Measurements from ENCODE around the gene NXPE4. TPM values are rescaled to one million over a fixed set of nuclear protein-coding genes. Genes with fewer than 3 reads are reported as not detected.

Gene NXPE4
- total RNA-seq = not detected

DNA sequence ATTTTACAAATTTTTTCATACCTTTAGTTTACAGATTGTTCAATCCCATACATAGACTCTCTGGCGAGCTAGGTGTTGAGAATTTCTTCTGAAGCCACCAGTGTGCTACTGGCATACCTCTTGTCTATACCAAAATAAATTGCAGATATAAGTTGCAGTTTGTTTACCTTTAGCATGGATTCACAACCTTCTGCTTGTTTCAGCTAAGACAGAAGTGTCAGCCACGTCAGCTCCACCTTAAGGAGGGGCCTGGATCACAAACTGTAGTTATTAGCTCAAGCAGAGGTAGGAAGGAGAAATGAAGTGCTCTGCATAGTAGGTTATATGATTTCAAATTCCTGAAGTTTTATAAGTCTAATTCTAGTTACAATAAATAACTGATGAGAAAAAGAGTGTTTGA, at the start of gene NXPE4:
Gene NXPE4, minus strand, starts transcription at position 216 of the 400 bp plus-strand sequence. CDS start 1,027 bp downstream, outside the sequence.

DNA sequence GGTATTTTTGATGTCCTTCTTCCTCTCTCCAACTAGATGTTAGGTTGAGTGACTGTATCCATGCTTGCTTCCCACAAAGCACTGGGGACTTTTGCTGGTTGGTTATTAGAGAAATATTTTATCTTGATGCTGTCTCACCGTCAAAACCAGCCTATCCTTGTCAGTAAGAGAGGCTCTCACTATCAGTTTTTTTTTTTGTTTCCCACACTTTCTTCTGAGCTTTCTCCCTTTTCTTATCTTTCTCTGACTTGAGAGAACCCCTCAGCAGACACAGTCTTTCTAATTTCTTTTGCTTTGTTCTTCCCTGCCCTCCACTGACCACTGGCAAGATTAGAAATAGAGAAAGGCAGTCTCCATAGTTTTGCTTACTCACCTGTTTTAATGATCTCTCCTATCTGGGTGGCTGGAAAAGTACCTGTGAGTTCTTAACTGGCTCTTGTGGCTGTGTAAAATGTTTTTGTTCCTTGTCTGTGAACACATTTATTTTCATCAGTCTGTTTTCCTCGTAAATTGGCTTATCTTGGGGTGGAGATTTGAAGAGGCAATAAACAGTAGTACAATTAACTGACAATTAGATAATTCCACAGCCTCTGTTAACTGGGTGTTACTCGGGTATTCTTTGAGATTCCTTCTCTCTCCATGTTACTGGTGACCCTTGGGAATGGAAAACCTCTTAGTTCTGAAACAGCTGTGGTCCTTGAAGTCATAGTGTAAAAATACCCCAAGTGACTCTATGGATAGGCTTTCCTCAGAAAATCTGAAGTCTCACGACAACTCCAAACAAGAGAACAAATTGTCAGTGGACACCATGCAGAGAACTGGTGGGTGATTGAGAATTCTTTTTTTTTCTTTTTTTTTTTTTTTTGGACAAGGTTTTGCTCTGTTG, 35.9 kb downstream of the NXPE4 start, which contains the start of gene NXPE1:
Gene NXPE1, minus strand, starts transcription at position 457 of the 886 bp plus-strand sequence. CDS start 8,680 bp downstream, outside the sequence.

Small RNA genes within 50 kb of the gene (small RNA-seq; reads per million reads assigned to genes)
- not detected for gene RF01210

Other genes starting within 250 kb of the NXPE4 start
- 14.1 TPM for gene C11orf71, start 195.3 kb downstream of the NXPE4 start, total RNA-seq
- gene RBM7, start 195.1 kb downstream of the NXPE4 start, total RNA-seq = 27.5 TPM
- gene REXO2, start 156.3 kb downstream of the NXPE4 start, total RNA-seq = 58.6 TPM
- not detected for gene NXPE1, start 35.9 kb downstream of the NXPE4 start, total RNA-seq
- gene NXPE2, start 82.7 kb upstream of the NXPE4 start, total RNA-seq = 1.4 TPM